CD4-positive, alpha-beta T cell treated with Interleukin-21 for 1 hour (primary cell): ENCODE measurements around the gene ATXN10.
"Not testable (repeated sequence)": the region's sequence is repeated elsewhere in the genome, so short reads cannot be mapped to it uniquely, and the experiment has no call there.

Experiments used
- DNase-seq: peaks from one replicate; pipeline ENCODE4 v3.0.0-alpha.2; 2020

Gene ATXN10

GRCh38 chr22:45680932-45681700, 9.5 kb downstream of the ATXN10 start:
- no peak for DNase-seq

GRCh38 chr22:45682064-45682463, 10.4 kb downstream of the ATXN10 start:
- DNase-seq: no peak

GRCh38 chr22:45682773-45683172, 11.1 kb downstream of the ATXN10 start:
- not testable (repeated sequence) for DNase-seq

- DNase-seq: no peak
These were observed 11.6 kb downstream of the ATXN10 start for GRCh38 chr22:45683248-45683647.

- DNase-seq: no peak
These were observed 12.0 kb downstream of the ATXN10 start for GRCh38 chr22:45683680-45684079.

- DNase-seq: no peak
These were observed 12.5 kb downstream of the ATXN10 start for GRCh38 chr22:45684169-45684568.

GRCh38 chr22:45684752-45685574, 13.3 kb downstream of the ATXN10 start:
- DNase-seq: no peak

- DNase-seq: no peak
These were observed 14.4 kb downstream of the ATXN10 start for GRCh38 chr22:45686004-45686403.

- no peak for DNase-seq
These were observed 15.2 kb downstream of the ATXN10 start for GRCh38 chr22:45686836-45687235.

GRCh38 chr22:45688600-45689080, 17.0 kb downstream of the ATXN10 start:
- DNase-seq: no peak

GRCh38 chr22:45689211-45689610, 17.6 kb downstream of the ATXN10 start:
- no peak for DNase-seq

- DNase-seq: no peak
These were observed 18.4 kb downstream of the ATXN10 start for GRCh38 chr22:45690008-45690407.

GRCh38 chr22:45692549-45692948, 20.9 kb downstream of the ATXN10 start:
- DNase-seq: no peak

- no peak for DNase-seq
These were observed 22.2 kb downstream of the ATXN10 start for GRCh38 chr22:45693835-45694234.

- no peak for DNase-seq
These were observed 24.6 kb downstream of the ATXN10 start for GRCh38 chr22:45696227-45696626.

GRCh38 chr22:45698094-45698493, 26.5 kb downstream of the ATXN10 start:
- no peak for DNase-seq

GRCh38 chr22:45702981-45703380, 31.3 kb downstream of the ATXN10 start:
- no peak for DNase-seq

- DNase-seq: no peak
These were observed 32.1 kb downstream of the ATXN10 start for GRCh38 chr22:45703758-45704157.

GRCh38 chr22:45704648-45705047, 33.0 kb downstream of the ATXN10 start:
- no peak for DNase-seq

- no peak for DNase-seq
These were observed 36.0 kb downstream of the ATXN10 start for GRCh38 chr22:45707605-45708004.

GRCh38 chr22:45708145-45708544, 36.5 kb downstream of the ATXN10 start:
- no peak for DNase-seq

GRCh38 chr22:45709060-45709739, 37.6 kb downstream of the ATXN10 start:
- no peak for DNase-seq

GRCh38 chr22:45709866-45710265, 38.2 kb downstream of the ATXN10 start:
- no peak for DNase-seq
